GM12878 (cell line): Measurements from ENCODE around the gene FMC1.

Source experiments
- ATF3 ChIP-seq: IDR thresholded peaks from 2 replicates; pipeline ENCODE4 v1.6.1; 2011; ENCODE audit warnings: low read depth, mild to moderate bottlenecking, low read length, moderate library complexity, borderline replicate concordance; ENCODE audit errors: extremely low read depth
- BHLHE40 ChIP-seq, 2 experiments: fragments of 450-650 bp in 1 of 2; IDR thresholded peaks; 2 replicates each; pipeline ENCODE4 v1.6.1; 2011 to 2017; ENCODE audit warnings: low read depth in 2 of 2, borderline replicate concordance in 1 of 2, improper control_type of control experiment in 1 of 2, low read length in 1 of 2, mild to moderate bottlenecking in 1 of 2
- CBX3 ChIP-seq: fragments of 200-600 bp; sonication (generic); IDR thresholded peaks from 2 replicates; pipeline ENCODE4 v1.6.1; 2016; ENCODE audit warnings: low read depth, borderline replicate concordance
- CUX1 ChIP-seq: IDR thresholded peaks from 2 replicates; pipeline ENCODE4 v1.6.1; 2012; ENCODE audit warnings: improper control_type of control experiment, low read depth, low read length; ENCODE audit not compliant: insufficient replicate concordance
- EZH2 ChIP-seq: IDR thresholded peaks from 2 replicates; pipeline ENCODE4 v1.6.1; 2012; ENCODE audit warnings: low read depth, mild to moderate bottlenecking, control low read depth, inconsistent platforms, low read length, borderline replicate concordance; ENCODE audit not compliant: control insufficient read depth
- HDAC6 ChIP-seq: fragments of 200-600 bp; sonication (generic); IDR thresholded peaks from one replicate; pipeline ENCODE4 v1.8.0; 2017; ENCODE audit warnings: antibody characterized with exemption; ENCODE audit not compliant: unreplicated experiment
- MTA3 ChIP-seq: IDR thresholded peaks from 2 replicates; pipeline ENCODE4 v1.6.1; 2012; ENCODE audit warnings: low read length, inconsistent platforms, borderline replicate concordance
- POLR2A ChIP-seq: IDR thresholded peaks from 2 replicates; pipeline ENCODE4 v1.6.1; 2011; ENCODE audit warnings: low read depth, mild to moderate bottlenecking, low read length
- SRF ChIP-seq, 2 experiments: IDR thresholded peaks; 2 replicates each; pipeline ENCODE4 v1.6.1; 2011; ENCODE audit warnings: low read depth in 2 of 2, low read length in 2 of 2, mild to moderate bottlenecking in 1 of 2, moderate library complexity in 1 of 2
- TAF1 ChIP-seq: IDR thresholded peaks from 2 replicates; pipeline ENCODE4 v1.6.1; 2011; ENCODE audit warnings: mild to moderate bottlenecking, low read depth, low read length, borderline replicate concordance
- ZNF274 ChIP-seq: IDR thresholded peaks from one replicate; pipeline ENCODE4 v1.8.0; 2011; ENCODE audit not compliant: insufficient read length, insufficient read depth

- TF ChIP-seq TAF1: no peak
- no peak for TF ChIP-seq ATF3
- no peak for TF ChIP-seq CBX3
- TF ChIP-seq SRF (IDR thresholded peaks at IDR 0.05; ENCODE audit: low read depth in 2 of 2, low read length in 2 of 2): no peak
- no peak for TF ChIP-seq HDAC6
- TF ChIP-seq BHLHE40 (IDR thresholded peaks at IDR 0.05; ENCODE audit: borderline replicate concordance in 1 of 2, low read depth in 2 of 2, low read length in 1 of 2): no peak
- no peak for TF ChIP-seq MTA3
- no peak for TF ChIP-seq ZNF274
- no peak for TF ChIP-seq CUX1
- TF ChIP-seq EZH2: no peak
- TF ChIP-seq POLR2A: no peak
Observed at GRCh38 chr7:139294951-139295575, 46.1 kb upstream of the FMC1 start.
